Dermis blood vessel endothelial cell (primary cell): Measurements from ENCODE around the gene KIR2DL4. TPM values are rescaled to one million over a fixed set of nuclear protein-coding genes. Genes with fewer than 3 reads are reported as not detected.

Experiments used
- total RNA-seq: library from RNA; depleted of rRNA; stranded (reverse); fragments of >200 nt; gene quantifications from 2 replicates; pipeline ENCODE4 v1.2.3, GENCODE V29; 2014

The KIR2DL4 gene
- total RNA-seq, 1 donor from 2014 or later = not detected

Other genes starting within 250 kb of the KIR2DL4 start
- not detected in 2 replicates for gene LILRA2, start 229.8 kb upstream of the KIR2DL4 start, total RNA-seq
- gene LILRA1, start 210.0 kb upstream of the KIR2DL4 start, total RNA-seq = not detected in 2 replicates
- not detected in 2 replicates for gene LILRB1, start 173.1 kb upstream of the KIR2DL4 start, total RNA-seq
- gene LILRB4, start 140.6 kb upstream of the KIR2DL4 start, total RNA-seq = not detected in 2 replicates
- not detected in 2 replicates for gene KIR3DL3, start 79.2 kb upstream of the KIR2DL4 start, total RNA-seq
- not detected in 2 replicates for gene KIR2DL3, start 65.1 kb upstream of the KIR2DL4 start, total RNA-seq
- not detected in 2 replicates for gene KIR2DL1, start 33.8 kb upstream of the KIR2DL4 start, total RNA-seq
- gene KIR3DL1, start 12.9 kb downstream of the KIR2DL4 start, total RNA-seq = not detected in 2 replicates
- not detected in 2 replicates for gene KIR2DS4, start 29.1 kb downstream of the KIR2DL4 start, total RNA-seq
- gene KIR3DL2, start 46.8 kb downstream of the KIR2DL4 start, total RNA-seq = not detected in 2 replicates
- gene FCAR, start 70.6 kb downstream of the KIR2DL4 start, total RNA-seq = not detected in 2 replicates
- not detected in 2 replicates for gene NCR1, start 102.5 kb downstream of the KIR2DL4 start, total RNA-seq
- under 0.01 TPM in 1 of 2 replicates, not detected in the other for gene NLRP7, start 143.9 kb downstream of the KIR2DL4 start, total RNA-seq
- gene NLRP2, start 162.8 kb downstream of the KIR2DL4 start, total RNA-seq = 7.3 and 9.9 TPM in 2 replicates
- gene GP6, start 234.7 kb downstream of the KIR2DL4 start, total RNA-seq = not detected in 2 replicates